ENCODE measurements around the gene MMADHC.

MMADHC gene

GRCh38 chr2:149587950-149588487 is 444 bp upstream of the MMADHC start:
- TF ChIP-seq CTCF (IDR thresholded peaks at IDR 0.05) = no peak

GRCh38 chr2:149586898-149587219 is 716 bp downstream of the MMADHC start:
- no peak for TF ChIP-seq CTCF (IDR thresholded peaks at IDR 0.05)

GRCh38 chr2:149586063-149586462 is 1.5 kb downstream of the MMADHC start:
- TF ChIP-seq CTCF (IDR thresholded peaks at IDR 0.05) = no peak

GRCh38 chr2:149585166-149585885 is 2.2 kb downstream of the MMADHC start:
- TF ChIP-seq CTCF (IDR thresholded peaks at IDR 0.05) = no peak

GRCh38 chr2:149579972-149580882 is 7.3 kb downstream of the MMADHC start:
- no peak for TF ChIP-seq CTCF (IDR thresholded peaks at IDR 0.05)

GRCh38 chr2:149577269-149577668 is 10.3 kb downstream of the MMADHC start:
- no peak for TF ChIP-seq CTCF (IDR thresholded peaks at IDR 0.05)

GRCh38 chr2:149575752-149576151 is 11.8 kb downstream of the MMADHC start:
- TF ChIP-seq CTCF (IDR thresholded peaks at IDR 0.05) = no peak
